D721Med (cell line): ENCODE results near the gene QSOX2.

ENCODE experiments used
- DNase-seq: peaks from one replicate; pipeline ENCODE4 v3.0.0; 2011; ENCODE audit warnings: low spot score; ENCODE audit not compliant: insufficient read length
- FAIRE-seq: peaks from 2 replicates; lab custom pipeline; 2011; peaks lifted over from hg19 to GRCh38; lab: Jason Lieb, UNC
- TF ChIP-seq, protein P1 (sequence below): IDR thresholded peaks from 2 replicates; pipeline ENCODE4 v1.5.1; 2012; ENCODE audit warnings: mild to moderate bottlenecking, control low read depth; ENCODE audit not compliant: insufficient read depth; ENCODE audit errors: missing control alignments

Gene QSOX2

GRCh38 chr9:136258786-136259516 lies 13.3 kb upstream of the QSOX2 start:
- TF ChIP-seq, protein P1, sequence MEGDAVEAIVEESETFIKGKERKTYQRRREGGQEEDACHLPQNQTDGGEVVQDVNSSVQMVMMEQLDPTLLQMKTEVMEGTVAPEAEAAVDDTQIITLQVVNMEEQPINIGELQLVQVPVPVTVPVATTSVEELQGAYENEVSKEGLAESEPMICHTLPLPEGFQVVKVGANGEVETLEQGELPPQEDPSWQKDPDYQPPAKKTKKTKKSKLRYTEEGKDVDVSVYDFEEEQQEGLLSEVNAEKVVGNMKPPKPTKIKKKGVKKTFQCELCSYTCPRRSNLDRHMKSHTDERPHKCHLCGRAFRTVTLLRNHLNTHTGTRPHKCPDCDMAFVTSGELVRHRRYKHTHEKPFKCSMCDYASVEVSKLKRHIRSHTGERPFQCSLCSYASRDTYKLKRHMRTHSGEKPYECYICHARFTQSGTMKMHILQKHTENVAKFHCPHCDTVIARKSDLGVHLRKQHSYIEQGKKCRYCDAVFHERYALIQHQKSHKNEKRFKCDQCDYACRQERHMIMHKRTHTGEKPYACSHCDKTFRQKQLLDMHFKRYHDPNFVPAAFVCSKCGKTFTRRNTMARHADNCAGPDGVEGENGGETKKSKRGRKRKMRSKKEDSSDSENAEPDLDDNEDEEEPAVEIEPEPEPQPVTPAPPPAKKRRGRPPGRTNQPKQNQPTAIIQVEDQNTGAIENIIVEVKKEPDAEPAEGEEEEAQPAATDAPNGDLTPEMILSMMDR = no peak
- DNase-seq (no peak), FAIRE-seq (no peak)

DNA sequence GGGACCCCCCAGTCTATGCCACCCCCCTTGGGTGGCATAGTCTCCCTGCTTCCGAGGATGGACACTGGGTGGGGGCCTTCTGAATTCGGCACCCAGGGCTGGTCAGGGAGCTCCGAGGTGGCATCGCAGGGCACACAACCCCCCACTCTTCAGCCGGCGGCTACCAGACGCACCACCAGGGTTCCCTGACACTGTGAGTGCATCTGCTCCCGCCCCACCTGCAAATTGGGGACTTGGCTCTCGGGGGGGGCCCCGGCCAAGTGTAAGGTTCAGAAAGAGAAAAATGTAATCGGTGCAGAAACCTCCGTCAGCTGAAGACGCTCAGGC lies 12.7 kb upstream of the QSOX2 start:
- TF ChIP-seq, protein P1 = no peak
- FAIRE-seq (no peak), DNase-seq (no peak)

GRCh38 chr9:136257381-136258298 lies 12.0 kb upstream of the QSOX2 start:
- DNase-seq = no peak
- FAIRE-seq = no peak

GRCh38 chr9:136255896-136256890 lies 10.6 kb upstream of the QSOX2 start:
- TF ChIP-seq, protein P1 = peak; percentile 19
- FAIRE-seq (no peak), DNase-seq (no peak)

More at GRCh38 chr9:136257381-136258298, 12.0 kb upstream of the QSOX2 start:
- TF ChIP-seq, protein P1 = no peak

GRCh38 chr9:136255166-136255538 lies 9.5 kb upstream of the QSOX2 start:
- DNase-seq = no peak
- FAIRE-seq = no peak
- TF ChIP-seq, protein P1 = no peak

DNA sequence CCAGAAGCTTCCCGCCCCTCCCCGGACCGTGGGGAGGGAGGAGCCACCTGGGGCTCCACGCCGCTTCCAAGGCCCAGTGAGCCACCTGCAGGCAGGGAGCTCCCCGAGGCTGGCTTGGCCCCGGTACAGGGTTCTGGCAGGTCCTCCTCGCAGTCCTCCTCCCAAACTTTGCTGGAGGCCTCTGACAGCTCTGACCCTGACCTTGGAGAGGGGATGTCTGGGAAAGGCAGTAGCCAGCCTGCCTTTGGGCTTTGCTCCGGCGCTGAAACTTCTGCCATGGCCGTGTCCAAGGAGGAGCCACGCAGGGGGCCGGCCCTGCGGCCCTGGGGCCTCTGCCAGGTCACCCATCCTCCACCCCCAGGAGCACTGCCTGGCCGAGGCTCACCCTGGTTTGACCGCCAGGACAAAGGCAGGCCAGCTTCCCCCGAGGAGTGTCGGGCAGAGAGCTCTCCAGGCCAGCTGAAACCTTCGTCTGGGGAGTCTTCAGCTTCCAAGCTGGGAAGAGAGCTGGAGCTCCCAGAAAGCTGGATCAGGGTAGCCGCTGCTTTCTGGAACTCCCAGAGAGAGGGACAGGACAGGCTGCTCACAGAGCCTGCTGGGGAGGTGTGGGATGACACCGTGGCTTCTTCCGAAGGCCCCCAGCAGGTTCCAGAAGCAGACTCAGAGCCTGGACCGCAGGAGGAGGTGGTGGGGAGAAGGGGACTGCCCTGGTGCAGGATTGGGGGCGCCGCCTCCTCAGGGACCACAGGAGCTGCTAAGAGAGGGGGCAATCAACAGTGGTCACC lies 9.0 kb upstream of the QSOX2 start:
- FAIRE-seq (no peak), DNase-seq (no peak)
- TF ChIP-seq, protein P1 = no peak
